Esophagus muscularis mucosa (tissue), 4 donors: ENCODE results near the gene LGALS1. TPM values are rescaled to one million over a fixed set of nuclear protein-coding genes. Genes with fewer than 3 reads are reported as not detected.
A peak's percentile ranks its signal among the peaks of the same experiment; 100 is the strongest.

Experiments used
- DNase-seq: peaks from one replicate; pipeline ENCODE4 v3.0.0-alpha.2; 2017; ENCODE audit errors: extremely low spot score
- H3K27ac ChIP-seq, 4 donors: fragments of 200-600 bp; sonication (generic); replicated peaks in 1 of 4; 1 replicate in 3 of 4; 2 replicates in 1 of 4; pipeline ENCODE4 v1.5.1; 2016 to 2019; ENCODE audit warnings: mild to moderate bottlenecking in 1 of 4
- H3K27me3 ChIP-seq, 4 donors: fragments of 200-600 bp; sonication (generic); one replicate each; pipeline versions ENCODE4 v1.5.1 to v1.6.0; 2016 to 2019
- H3K36me3 ChIP-seq, 4 donors: fragments of 200-600 bp; sonication (generic); one replicate each; pipeline ENCODE4 v1.5.1; 2016 to 2019
- H3K4me1 ChIP-seq, 4 donors: fragments of 200-600 bp; sonication (generic); one replicate each; pipeline ENCODE4 v1.5.1; 2016 to 2019
- H3K4me3 ChIP-seq, 4 donors: fragments of 200-600 bp; sonication (generic); 1 replicate in 2 of 4; 2 replicates in 2 of 4; pipeline ENCODE4 v1.5.1; 2016 to 2019; ENCODE audit warnings: mild to moderate bottlenecking in 4 of 4, moderate library complexity in 1 of 4
- H3K9me3 ChIP-seq, 4 donors: fragments of 200-600 bp; sonication (generic); 1 replicate in 3 of 4; 2 replicates in 1 of 4; pipeline ENCODE4 v1.5.1; 2016 to 2019
- EP300 ChIP-seq: sonication (generic); formaldehyde crosslinking; IDR thresholded peaks from one replicate; pipeline ENCODE4 v1.6.1; 2017; ENCODE audit warnings: antibody characterized with exemption
- POLR2A ChIP-seq: fragments of 450-650 bp; IDR thresholded peaks from one replicate; pipeline ENCODE4 v1.6.1; 2017; ENCODE audit warnings: antibody characterized with exemption, moderate library complexity, mild to moderate bottlenecking, low read depth
- POLR2AphosphoS5 ChIP-seq, 2 donors: sonication (generic); formaldehyde crosslinking; IDR thresholded peaks; one replicate each; pipeline ENCODE4 v1.6.1; 2017; ENCODE audit warnings: antibody characterized with exemption in 2 of 2
- WGBS: methylation state at CpG from one replicate; pipeline ENCODE4 v1.1.5; 2018; 5-methylcytosine and 5-hydroxymethylcytosine counted together
- intact Hi-C: fragments of 100-400 bp; cut with DNase I; formaldehyde crosslinking; loops from one replicate; pipeline ENCODE4 v1.15.1; 2023
- total RNA-seq, 4 donors: library from RNA; depleted of rRNA; stranded (reverse); fragments of >200 nt; gene quantifications; one replicate each; pipeline versions ENCODE4 v1.1.0 to v1.2.1, GENCODE V29; 2016
- TF ChIP-seq, protein P1 (sequence below), 3 experiments: fragments of 200-600 bp in 2 of 3; fragments of 450-650 bp in 1 of 3; sonication (generic) in 2 of 3; IDR thresholded peaks; one replicate each; pipeline ENCODE4 v1.5.1; 2017 to 2019; ENCODE audit warnings: antibody characterized with exemption in 3 of 3, mild to moderate bottlenecking in 2 of 3, moderate library complexity in 1 of 3

Gene LGALS1
- total RNA-seq, 4 donors from 2014 or later = 710 to 1,112 (median 1,021) TPM

DNA sequence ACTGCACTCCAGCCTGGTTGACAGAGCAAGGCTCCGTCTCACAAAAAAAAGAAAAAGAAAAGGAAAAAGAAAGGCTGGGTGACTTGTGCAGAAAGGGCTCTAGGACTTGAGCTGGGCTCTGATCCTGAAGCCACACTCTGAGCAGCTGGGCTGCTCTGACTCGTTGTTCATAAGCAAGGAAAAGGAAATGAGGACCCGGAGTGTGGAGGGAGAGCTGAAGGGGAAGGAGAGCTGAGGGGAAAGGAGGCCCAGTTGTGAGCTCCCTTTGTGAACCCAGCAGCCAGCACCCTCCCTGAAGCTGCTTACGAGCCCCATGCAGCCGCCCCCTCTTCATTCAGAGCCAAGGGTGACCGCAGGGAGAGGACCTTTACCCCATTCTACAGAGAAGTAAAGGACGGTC lies 48.3 kb upstream of the LGALS1 start:
- Histone ChIP-seq H3K4me3 (no peak overlapping the region), H3K36me3 (peaks cover 0 to 85% (median 66%) of the 10 kb centered on the region in 4 donors), H3K4me1 (peaks cover 25 to 47% (median 36%) of the 10 kb centered on the region in 4 donors), H3K9me3 (no peaks in the 10 kb centered on the region), H3K27me3 (no peaks in the 10 kb centered on the region), H3K27ac (peak overlapping the region; percentile 69 to 80 (median 77))
- DNase-seq = no peak
- intact Hi-C loops = loop anchor here (10.0 kb wide), 1 partner anchor 58 kb away; the partner anchor contains the start of gene NOL12
- 62% methylated on average over 7 of the region's 7 CpGs for WGBS
- TF ChIP-seq POLR2AphosphoS5 (IDR thresholded peaks at IDR 0.05) (no peak), POLR2A (no peak), EP300 (no peak)
- TF ChIP-seq, protein P1, sequence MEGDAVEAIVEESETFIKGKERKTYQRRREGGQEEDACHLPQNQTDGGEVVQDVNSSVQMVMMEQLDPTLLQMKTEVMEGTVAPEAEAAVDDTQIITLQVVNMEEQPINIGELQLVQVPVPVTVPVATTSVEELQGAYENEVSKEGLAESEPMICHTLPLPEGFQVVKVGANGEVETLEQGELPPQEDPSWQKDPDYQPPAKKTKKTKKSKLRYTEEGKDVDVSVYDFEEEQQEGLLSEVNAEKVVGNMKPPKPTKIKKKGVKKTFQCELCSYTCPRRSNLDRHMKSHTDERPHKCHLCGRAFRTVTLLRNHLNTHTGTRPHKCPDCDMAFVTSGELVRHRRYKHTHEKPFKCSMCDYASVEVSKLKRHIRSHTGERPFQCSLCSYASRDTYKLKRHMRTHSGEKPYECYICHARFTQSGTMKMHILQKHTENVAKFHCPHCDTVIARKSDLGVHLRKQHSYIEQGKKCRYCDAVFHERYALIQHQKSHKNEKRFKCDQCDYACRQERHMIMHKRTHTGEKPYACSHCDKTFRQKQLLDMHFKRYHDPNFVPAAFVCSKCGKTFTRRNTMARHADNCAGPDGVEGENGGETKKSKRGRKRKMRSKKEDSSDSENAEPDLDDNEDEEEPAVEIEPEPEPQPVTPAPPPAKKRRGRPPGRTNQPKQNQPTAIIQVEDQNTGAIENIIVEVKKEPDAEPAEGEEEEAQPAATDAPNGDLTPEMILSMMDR (IDR thresholded peaks at IDR 0.05) = no peak

DNA sequence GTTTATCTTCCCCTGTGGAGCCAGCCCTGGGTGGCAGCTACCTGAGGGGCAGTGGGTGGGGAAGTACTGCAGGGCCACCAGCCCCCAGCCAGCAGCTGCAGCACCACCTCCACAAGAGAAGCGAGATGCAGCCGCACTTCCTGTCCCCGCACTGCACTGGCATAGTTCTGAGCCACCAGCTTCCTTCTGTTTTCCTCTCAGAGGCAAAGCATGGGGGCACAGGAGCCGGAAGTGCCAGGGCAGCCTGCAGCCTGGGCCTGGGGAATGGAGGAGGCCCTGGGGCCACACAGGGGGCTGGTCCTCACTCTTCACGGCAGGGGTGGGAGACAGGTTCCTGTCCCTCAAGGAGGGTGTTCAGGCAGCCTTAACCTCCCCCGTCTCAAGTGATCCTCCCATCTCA lies 47.9 kb upstream of the LGALS1 start:
- Histone ChIP-seq H3K27ac (peak overlapping the region; percentile 69 to 80 (median 77)), H3K27me3 (no peaks in the 10 kb centered on the region), H3K4me1 (peaks cover 27 to 49% (median 38%) of the 10 kb centered on the region in 4 donors), H3K4me3 (no peak overlapping the region), H3K36me3 (peaks cover 0 to 85% (median 66%) of the 10 kb centered on the region in 4 donors), H3K9me3 (no peaks in the 10 kb centered on the region)
- intact Hi-C loops = loop anchor here (10.0 kb wide), 1 partner anchor 57 kb away; the partner anchor contains the start of gene NOL12
- TF ChIP-seq EP300 = no peak
- TF ChIP-seq POLR2A = no peak
- TF ChIP-seq, protein P1 (IDR thresholded peaks at IDR 0.05) = no peak
- TF ChIP-seq POLR2AphosphoS5 (IDR thresholded peaks at IDR 0.05) = peak in 1 of 2 donors; percentile 8
- WGBS = 65% methylated on average over 3 of the region's 6 CpGs
- no peak for DNase-seq

DNA sequence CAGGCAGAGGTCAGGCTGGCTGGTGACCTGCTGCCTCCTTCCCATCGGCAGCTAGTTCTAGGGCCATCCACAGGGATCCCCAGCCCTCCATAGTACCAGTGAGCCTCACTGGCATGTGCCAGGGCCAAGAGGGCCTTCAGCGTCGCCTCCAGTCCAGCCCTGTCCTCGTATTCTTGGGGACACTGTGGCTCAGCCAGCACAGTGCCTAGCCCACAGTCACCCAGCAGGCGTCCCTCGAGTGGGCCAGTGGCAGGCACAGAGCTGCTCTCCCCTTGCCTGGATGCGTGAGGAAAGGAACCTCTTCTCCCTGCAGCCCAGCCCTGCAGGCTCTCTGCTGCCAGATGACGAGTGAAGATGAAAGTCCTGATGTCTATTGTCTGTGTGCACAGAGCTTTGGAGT lies 46.6 kb upstream of the LGALS1 start:
- 92% methylated on average over 6 of the region's 8 CpGs for WGBS
- no peak for DNase-seq
- intact Hi-C loops = loop anchor here (10.0 kb wide), 1 partner anchor 56 kb away; the partner anchor contains the start of gene NOL12

DNA sequence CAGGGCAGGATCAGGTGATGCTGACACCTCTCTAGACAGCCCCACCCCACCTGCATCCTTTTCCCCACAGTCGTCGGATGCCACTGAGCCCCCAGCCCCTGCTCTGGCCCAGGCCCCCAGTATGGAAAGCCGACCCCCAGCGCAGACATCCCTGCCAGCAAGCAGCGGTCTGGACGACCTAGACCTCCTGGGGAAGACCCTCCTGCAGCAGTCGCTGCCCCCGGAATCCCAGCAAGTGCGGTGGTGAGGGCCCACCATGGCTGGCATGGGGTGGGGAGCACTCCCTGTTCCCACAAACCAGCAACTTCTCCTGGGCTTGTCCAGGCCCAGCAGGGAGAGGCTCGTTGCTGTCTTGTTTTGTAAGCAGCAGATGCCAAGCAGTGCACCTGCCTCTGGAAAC lies 45.5 kb upstream of the LGALS1 start:
- Histone ChIP-seq H3K36me3 (peaks cover 0 to 67% (median 50%) of the 10 kb centered on the region in 4 donors), H3K27me3 (no peaks in the 10 kb centered on the region)
- intact Hi-C loops = loop anchor here (10.0 kb wide), 1 partner anchor 55 kb away; the partner anchor contains the start of gene NOL12

More for the DNA sequence above, 46.6 kb upstream of the LGALS1 start:
- H3K4me1 ChIP-seq = peaks cover 34 to 54% (median 47%) of the 10 kb centered on the region in 4 donors
- TF ChIP-seq, protein P1 (IDR thresholded peaks at IDR 0.05) = no peak
- no peak overlapping the region for H3K27ac ChIP-seq
- H3K9me3 ChIP-seq = no peaks in the 10 kb centered on the region
- H3K4me3 ChIP-seq = no peak overlapping the region
- H3K27me3 ChIP-seq = no peaks in the 10 kb centered on the region
- peaks cover 0 to 77% (median 57%) of the 10 kb centered on the region in 4 donors for H3K36me3 ChIP-seq

More for the DNA sequence above, 45.5 kb upstream of the LGALS1 start:
- WGBS = 88% methylated on average over 7 of the region's 10 CpGs
- H3K9me3 ChIP-seq = no peaks in the 10 kb centered on the region
- H3K4me1 ChIP-seq = peaks cover 44 to 57% (median 55%) of the 10 kb centered on the region in 4 donors
- DNase-seq = no peak
- TF ChIP-seq, protein P1 (IDR thresholded peaks at IDR 0.05) = no peak
- TF ChIP-seq POLR2A (no peak), POLR2AphosphoS5 (IDR thresholded peaks at IDR 0.05) (no peak), EP300 (no peak)
- H3K27ac ChIP-seq = no peak overlapping the region
- H3K4me3 ChIP-seq = no peak overlapping the region
